ENCODE measurements around the gene ATXN7L2. TPM values are rescaled to one million over a fixed set of nuclear protein-coding genes. Genes with fewer than 3 reads are reported as not detected.

ATXN7L2 gene
- total RNA-seq, 4 donors from 2014 or later, result 4.3 to 7.8 (median 4.8) TPM

GRCh38 chr1:109482791-109483671 is 674 bp upstream of the ATXN7L2 start:
- TF ChIP-seq CTCF (IDR thresholded peaks at IDR 0.05) (no peak), POLR2A (IDR thresholded peaks at IDR 0.05) (no peak)
- peak overlapping the region; percentile 29 for H3K4me3 ChIP-seq (ENCODE audit: low read depth, poor library complexity, severe bottlenecking)
- DNase-seq (ENCODE audit: low spot score in 2 of 2), result peak in 1 of 2 donors; percentile 89
- intact Hi-C loops (cut with DNase I; ENCODE audit: low total_unique reads), result no loop called here
- WGBS, 2 donors, result 8 to 10% methylated on average over 29 of the region's 29 CpGs

DNA sequence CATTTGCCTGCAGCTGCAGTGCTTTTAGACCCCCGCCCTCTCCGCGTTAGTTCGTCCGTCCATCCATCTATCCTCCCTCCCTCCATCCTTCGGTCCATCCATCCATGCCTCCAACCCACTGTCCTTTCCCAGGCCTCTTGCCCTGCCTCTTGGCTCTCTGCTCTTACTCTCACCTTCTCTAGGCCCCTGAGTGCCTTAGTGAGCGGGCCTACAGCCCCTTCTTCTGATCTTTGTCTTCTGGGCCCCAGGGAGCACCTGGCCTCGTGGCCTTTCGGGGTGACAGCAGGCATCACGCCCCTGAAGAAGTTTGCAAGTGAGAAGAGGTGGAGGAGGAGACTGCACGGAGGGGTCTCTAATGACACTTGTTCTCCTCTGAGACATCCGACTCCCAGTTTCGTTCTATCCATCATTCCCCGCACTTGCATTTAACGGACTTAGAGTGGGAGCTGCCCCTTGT is 842 bp downstream of the ATXN7L2 start:
- peak overlapping the region; percentile 36 for H3K4me3 ChIP-seq (ENCODE audit: low read depth, poor library complexity, severe bottlenecking)
- TF ChIP-seq CTCF (IDR thresholded peaks at IDR 0.05) (no peak), POLR2A (IDR thresholded peaks at IDR 0.05) (no peak)
- 27 to 29% methylated on average over 15 of the region's 15 CpGs for WGBS, 2 donors
- DNase-seq (ENCODE audit: low spot score in 2 of 2), result no peak
- intact Hi-C loops (cut with DNase I; ENCODE audit: low total_unique reads), result no loop called here

DNA sequence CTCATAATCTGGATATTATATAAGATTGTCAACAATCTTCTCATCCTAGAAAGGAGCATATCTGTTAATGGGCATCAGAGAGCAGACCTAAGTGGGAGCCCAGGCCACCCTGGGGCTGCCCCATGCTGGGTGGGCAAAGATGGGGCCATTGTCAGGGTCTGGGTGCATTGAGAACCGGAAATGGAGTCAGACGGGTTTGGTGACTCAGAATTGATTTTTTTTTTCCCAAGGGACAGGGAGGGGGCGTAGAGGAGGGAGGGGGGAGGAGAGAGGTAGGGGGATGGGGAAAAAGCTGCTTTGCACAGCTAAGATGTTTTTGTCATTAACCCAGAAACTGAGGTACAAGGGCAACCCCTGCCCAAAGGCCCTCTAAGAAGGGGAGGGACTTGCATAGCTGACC is 1.3 kb downstream of the ATXN7L2 start:
- no peak overlapping the region for H3K4me3 ChIP-seq (ENCODE audit: low read depth, poor library complexity, severe bottlenecking)
- DNase-seq (ENCODE audit: low spot score in 2 of 2), result no peak
- TF ChIP-seq CTCF (IDR thresholded peaks at IDR 0.05) (no peak), POLR2A (IDR thresholded peaks at IDR 0.05) (no peak)
- intact Hi-C loops (cut with DNase I; ENCODE audit: low total_unique reads), result no loop called here
- WGBS, 2 donors, result 14 to 22% methylated on average over 3 of the region's 3 CpGs

DNA sequence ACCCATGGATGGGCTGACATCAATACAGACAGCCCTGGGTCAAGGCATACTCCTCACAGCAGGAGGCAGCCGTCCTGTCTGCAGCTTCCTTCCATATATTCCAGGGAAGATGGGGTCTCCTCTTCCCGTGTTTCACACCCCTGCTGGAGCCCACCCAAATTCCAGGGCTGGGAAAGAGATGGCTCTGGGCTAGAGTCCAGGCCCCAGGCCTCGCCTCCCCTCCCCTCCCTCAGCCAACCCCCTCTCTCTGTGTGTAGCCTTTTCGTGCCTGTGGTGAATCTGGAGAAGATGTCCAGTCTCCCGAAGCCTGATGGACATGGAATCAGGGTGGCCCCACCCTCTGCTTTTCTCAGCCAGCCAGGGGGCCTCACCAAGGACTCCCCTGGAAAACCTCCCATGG is 3.6 kb downstream of the ATXN7L2 start:
- no peak for TF ChIP-seq POLR2A (IDR thresholded peaks at IDR 0.05)
- TF ChIP-seq CTCF (IDR thresholded peaks at IDR 0.05), result no peak

GRCh38 chr1:109488201-109488600 is 4.5 kb downstream of the ATXN7L2 start:
- WGBS, 2 donors, result 77 to 87% methylated on average over 5 of the region's 5 CpGs

More for the DNA sequence above, 3.6 kb downstream of the ATXN7L2 start:
- H3K4me3 ChIP-seq (ENCODE audit: low read depth, poor library complexity, severe bottlenecking), result no peak overlapping the region
- no peak for DNase-seq (ENCODE audit: low spot score in 2 of 2)
- 77 to 80% methylated on average over 5 of the region's 5 CpGs for WGBS, 2 donors
- intact Hi-C loops (cut with DNase I; ENCODE audit: low total_unique reads), result no loop called here

More at GRCh38 chr1:109488201-109488600, 4.5 kb downstream of the ATXN7L2 start:
- intact Hi-C loops (cut with DNase I; ENCODE audit: low total_unique reads), result no loop called here
- no peak overlapping the region for H3K4me3 ChIP-seq (ENCODE audit: low read depth, poor library complexity, severe bottlenecking)
- DNase-seq (ENCODE audit: low spot score in 2 of 2), result no peak
- TF ChIP-seq CTCF (IDR thresholded peaks at IDR 0.05) (no peak), POLR2A (IDR thresholded peaks at IDR 0.05) (no peak)
